ENCODE data around the gene TRAF2. TPM values are rescaled to one million over a fixed set of nuclear protein-coding genes. Genes with fewer than 3 reads are reported as not detected.

The TRAF2 gene
- total RNA-seq, 1 donor from 2014 or later: 5.3 TPM

GRCh38 chr9:136942881-136943230 is 56.5 kb downstream of the TRAF2 start:
- Histone ChIP-seq H3K4me3 (ENCODE audit: low read depth, low read length) (no peak overlapping the region), H3K27me3 (ENCODE audit: control insufficient read depth, insufficient read depth, low read length) (no peaks in the 10 kb centered on the region), H3K36me3 (ENCODE audit: control insufficient read depth, insufficient read depth, low read length) (peaks cover 21% of the 10 kb centered on the region)
- no peak for FAIRE-seq
- TF ChIP-seq, protein P1, sequence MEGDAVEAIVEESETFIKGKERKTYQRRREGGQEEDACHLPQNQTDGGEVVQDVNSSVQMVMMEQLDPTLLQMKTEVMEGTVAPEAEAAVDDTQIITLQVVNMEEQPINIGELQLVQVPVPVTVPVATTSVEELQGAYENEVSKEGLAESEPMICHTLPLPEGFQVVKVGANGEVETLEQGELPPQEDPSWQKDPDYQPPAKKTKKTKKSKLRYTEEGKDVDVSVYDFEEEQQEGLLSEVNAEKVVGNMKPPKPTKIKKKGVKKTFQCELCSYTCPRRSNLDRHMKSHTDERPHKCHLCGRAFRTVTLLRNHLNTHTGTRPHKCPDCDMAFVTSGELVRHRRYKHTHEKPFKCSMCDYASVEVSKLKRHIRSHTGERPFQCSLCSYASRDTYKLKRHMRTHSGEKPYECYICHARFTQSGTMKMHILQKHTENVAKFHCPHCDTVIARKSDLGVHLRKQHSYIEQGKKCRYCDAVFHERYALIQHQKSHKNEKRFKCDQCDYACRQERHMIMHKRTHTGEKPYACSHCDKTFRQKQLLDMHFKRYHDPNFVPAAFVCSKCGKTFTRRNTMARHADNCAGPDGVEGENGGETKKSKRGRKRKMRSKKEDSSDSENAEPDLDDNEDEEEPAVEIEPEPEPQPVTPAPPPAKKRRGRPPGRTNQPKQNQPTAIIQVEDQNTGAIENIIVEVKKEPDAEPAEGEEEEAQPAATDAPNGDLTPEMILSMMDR (IDR thresholded peaks at IDR 0.05; ENCODE audit: insufficient read depth, low read length, severe bottlenecking): no peak
- DNase-seq (ENCODE audit: low read depth): no peak

GRCh38 chr9:136943291-136944211 is 57.2 kb downstream of the TRAF2 start:
- Histone ChIP-seq H3K4me3 (ENCODE audit: low read depth, low read length) (peak overlapping the region; percentile 84), H3K36me3 (ENCODE audit: control insufficient read depth, insufficient read depth, low read length) (peaks cover 21% of the 10 kb centered on the region), H3K27me3 (ENCODE audit: control insufficient read depth, insufficient read depth, low read length) (no peaks in the 10 kb centered on the region)
- TF ChIP-seq, protein P1 (IDR thresholded peaks at IDR 0.05; ENCODE audit: insufficient read depth, low read length, severe bottlenecking): no peak
- FAIRE-seq: no peak
- no peak for DNase-seq (ENCODE audit: low read depth)

GRCh38 chr9:136944212-136944518 is 57.8 kb downstream of the TRAF2 start:
- DNase-seq (ENCODE audit: low read depth): no peak

DNA sequence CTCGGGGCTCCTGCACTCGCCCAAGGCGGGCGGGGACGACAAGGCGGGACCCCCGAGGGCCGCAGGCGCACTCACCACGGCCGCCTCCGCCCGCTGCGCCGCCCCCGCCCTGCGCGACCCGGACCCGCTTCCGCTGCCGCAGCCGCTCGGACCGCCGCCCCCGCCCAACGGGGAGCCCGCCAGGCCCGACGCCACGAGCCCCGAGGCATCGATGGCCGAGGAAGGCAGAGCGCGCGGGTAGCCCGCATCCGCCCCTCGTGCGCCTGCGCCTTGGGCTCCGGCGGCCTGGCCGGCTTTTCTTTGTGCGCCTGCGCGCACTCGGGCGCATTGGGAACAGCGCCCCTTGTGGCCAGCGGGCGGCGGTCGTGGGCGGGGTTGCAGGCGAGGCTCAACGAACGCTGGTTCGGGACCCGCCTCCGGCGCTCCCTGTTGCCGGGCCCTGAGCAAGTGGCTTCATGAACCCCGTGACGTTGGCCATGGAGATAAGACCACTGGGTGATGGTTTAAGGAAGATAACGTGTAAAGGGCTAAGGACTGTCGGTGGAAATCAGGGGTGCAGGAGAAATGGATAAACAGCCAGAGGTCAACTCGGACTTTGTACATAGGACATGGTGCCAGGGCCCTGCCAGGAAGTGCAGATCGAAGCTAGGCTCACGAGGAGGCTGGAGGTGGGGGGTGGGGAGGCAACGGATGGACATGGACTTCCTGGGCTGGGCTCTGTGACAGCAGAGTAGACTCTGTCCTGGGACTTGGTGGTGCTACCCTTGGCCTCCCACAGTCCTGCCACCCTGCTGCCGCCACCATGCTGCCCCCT is 58.4 kb downstream of the TRAF2 start, which contains the start of the genes C8G and FBXW5:
TSS of gene C8G (plus strand) at position 725 of the 814 bp plus-strand sequence. CDS start at position 803, 78 bp downstream.
TSS of gene FBXW5 (minus strand) at position 220 of the 814 bp plus-strand sequence. CDS start 655 bp downstream, outside the sequence.
- Histone ChIP-seq H3K27me3 (ENCODE audit: control insufficient read depth, insufficient read depth, low read length) (no peaks in the 10 kb centered on the region), H3K36me3 (ENCODE audit: control insufficient read depth, insufficient read depth, low read length) (peaks cover 20% of the 10 kb centered on the region), H3K4me3 (ENCODE audit: low read depth, low read length) (peak within 1 kb of the TSS; percentile 84)
- TF ChIP-seq, protein P1 (IDR thresholded peaks at IDR 0.05; ENCODE audit: insufficient read depth, low read length, severe bottlenecking): peak; percentile 99
- DNase-seq (ENCODE audit: low read depth) (peak; percentile 65), FAIRE-seq (no peak)

More at GRCh38 chr9:136944212-136944518, 57.8 kb downstream of the TRAF2 start:
- Histone ChIP-seq H3K27me3 (ENCODE audit: control insufficient read depth, insufficient read depth, low read length) (no peaks in the 10 kb centered on the region), H3K36me3 (ENCODE audit: control insufficient read depth, insufficient read depth, low read length) (peaks cover 21% of the 10 kb centered on the region), H3K4me3 (ENCODE audit: low read depth, low read length) (peak overlapping the region; percentile 84)
- TF ChIP-seq, protein P1 (IDR thresholded peaks at IDR 0.05; ENCODE audit: insufficient read depth, low read length, severe bottlenecking): no peak
- FAIRE-seq: no peak

GRCh38 chr9:136945333-136946227 is 59.3 kb downstream of the TRAF2 start:
- Histone ChIP-seq H3K4me3 (ENCODE audit: low read depth, low read length) (no peak overlapping the region), H3K27me3 (ENCODE audit: control insufficient read depth, insufficient read depth, low read length) (no peaks in the 10 kb centered on the region), H3K36me3 (ENCODE audit: control insufficient read depth, insufficient read depth, low read length) (peaks cover 16% of the 10 kb centered on the region)
- DNase-seq (ENCODE audit: low read depth): no peak
- TF ChIP-seq, protein P1 (IDR thresholded peaks at IDR 0.05; ENCODE audit: insufficient read depth, low read length, severe bottlenecking): no peak
- FAIRE-seq: no peak
